ENCODE data around the gene SLX9. TPM values are rescaled to one million over a fixed set of nuclear protein-coding genes. Genes with fewer than 3 reads are reported as not detected.

Gene SLX9
- total RNA-seq, 1 experiment from 2014 or later, result 74.3 TPM

DNA sequence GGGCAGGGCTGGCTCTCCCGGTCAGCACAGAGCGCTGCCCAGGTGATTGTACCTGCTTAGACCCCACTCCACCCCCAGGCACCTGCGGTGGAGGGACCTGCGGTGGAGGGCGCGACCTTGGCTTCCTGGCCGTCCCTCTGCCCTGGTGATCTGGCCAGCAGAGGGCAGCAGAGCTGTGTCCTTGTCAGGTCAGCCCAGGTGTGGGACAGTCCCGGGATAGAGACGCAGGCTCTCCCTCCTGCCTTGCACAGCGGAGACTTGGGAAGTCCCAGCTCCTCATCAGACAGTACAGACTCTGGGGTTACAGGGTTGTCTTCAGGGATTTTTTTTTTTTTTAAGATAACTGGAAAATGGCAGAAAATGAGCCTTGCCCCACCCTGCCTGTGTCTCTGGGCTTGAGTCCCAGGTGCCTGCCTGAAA lies 10.0 kb downstream of the SLX9 start:
- peak; percentile 91 for DNase-seq
- Mint-ChIP-seq H3K4me1 (peaks cover 2 to 4% of the 10 kb centered on the region in 2 experiments; a peak in 3 of 4 replicates), H3K27ac (peak overlapping the region in 1 of 3 experiments; percentile 34; a peak in 1 of 7 replicates), H3K4me3 (no peak overlapping the region), H3K36me3 (ENCODE audit: insufficient read depth in 1 of 3, low read depth in 3 of 3) (peaks cover 17 to 36% (median 29%) of the 10 kb centered on the region in 3 experiments; a peak in 6 of 7 replicates), H3K27me3 (ENCODE audit: low read depth) (peaks cover 2% of the 10 kb centered on the region; the same call in 1 of the 2 replicates), H3K9me3 (no peaks in the 10 kb centered on the region)
- no peaks in the 10 kb centered on the region for H3K27me3 ChIP-seq (ENCODE audit: insufficient read depth, low read length)
- no peak overlapping the region for H2AFZ ChIP-seq (ENCODE audit: low read length)
- H2BK20ac ChIP-seq (ENCODE audit: low read depth, low read length, poor library complexity, severe bottlenecking), result no peak overlapping the region
- H3K79me1 ChIP-seq (ENCODE audit: insufficient read depth, low read depth, low read length, poor library complexity, severe bottlenecking), result peaks cover 3% of the 10 kb centered on the region
- no peak overlapping the region for H3K18ac ChIP-seq (ENCODE audit: insufficient read length, low read depth, low read length)
- no peaks in the 10 kb centered on the region for H4K20me1 ChIP-seq (ENCODE audit: control insufficient read depth, insufficient read depth, insufficient read length)
- no peak overlapping the region for H3K14ac ChIP-seq (ENCODE audit: insufficient read depth, low read length)
- H3K9me3 ChIP-seq (ENCODE audit: control insufficient read depth, low read depth, low read length), result no peaks in the 10 kb centered on the region
- H3K27ac ChIP-seq (ENCODE audit: insufficient read length, low read depth, low read length), result no peak overlapping the region
- peaks cover 38% of the 10 kb centered on the region; the same call in 1 of the 2 replicates for H3K79me2 ChIP-seq (ENCODE audit: insufficient read depth, low read length)
- WGBS (ENCODE audit: extremely low coverage, insufficient read length, low lambda C conversion rate), result no CpG with 5 or more reads among the region's 10 CpGs
- no peak overlapping the region for H3K23ac ChIP-seq (ENCODE audit: insufficient read length, low read depth, low read length)
- H3K4ac ChIP-seq (ENCODE audit: low read depth, low read length), result no peak overlapping the region
- no peak overlapping the region for H2BK15ac ChIP-seq (ENCODE audit: low read depth, low read length)
- H3K4me2 ChIP-seq (ENCODE audit: insufficient read depth, insufficient read length, low read length), result no peak overlapping the region
- H2BK12ac ChIP-seq (ENCODE audit: insufficient read length, low read depth, low read length), result no peak overlapping the region
- no peaks in the 10 kb centered on the region for H3K23me2 ChIP-seq (ENCODE audit: insufficient read length, low read depth, low read length, poor library complexity, severe bottlenecking)
- no peak overlapping the region for H2AK5ac ChIP-seq (ENCODE audit: insufficient read length, low read length)
- TF ChIP-seq, protein P1, sequence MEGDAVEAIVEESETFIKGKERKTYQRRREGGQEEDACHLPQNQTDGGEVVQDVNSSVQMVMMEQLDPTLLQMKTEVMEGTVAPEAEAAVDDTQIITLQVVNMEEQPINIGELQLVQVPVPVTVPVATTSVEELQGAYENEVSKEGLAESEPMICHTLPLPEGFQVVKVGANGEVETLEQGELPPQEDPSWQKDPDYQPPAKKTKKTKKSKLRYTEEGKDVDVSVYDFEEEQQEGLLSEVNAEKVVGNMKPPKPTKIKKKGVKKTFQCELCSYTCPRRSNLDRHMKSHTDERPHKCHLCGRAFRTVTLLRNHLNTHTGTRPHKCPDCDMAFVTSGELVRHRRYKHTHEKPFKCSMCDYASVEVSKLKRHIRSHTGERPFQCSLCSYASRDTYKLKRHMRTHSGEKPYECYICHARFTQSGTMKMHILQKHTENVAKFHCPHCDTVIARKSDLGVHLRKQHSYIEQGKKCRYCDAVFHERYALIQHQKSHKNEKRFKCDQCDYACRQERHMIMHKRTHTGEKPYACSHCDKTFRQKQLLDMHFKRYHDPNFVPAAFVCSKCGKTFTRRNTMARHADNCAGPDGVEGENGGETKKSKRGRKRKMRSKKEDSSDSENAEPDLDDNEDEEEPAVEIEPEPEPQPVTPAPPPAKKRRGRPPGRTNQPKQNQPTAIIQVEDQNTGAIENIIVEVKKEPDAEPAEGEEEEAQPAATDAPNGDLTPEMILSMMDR (conservative IDR thresholded peaks at IDR 0.05), result peak; percentile 97
- no peak overlapping the region for H3K56ac ChIP-seq (ENCODE audit: insufficient read length, low read depth, low read length)
- no peak overlapping the region for H3T11ph ChIP-seq (ENCODE audit: low read length)
- H3K9ac ChIP-seq (ENCODE audit: extremely low read depth, insufficient read length, low read length), result no peak overlapping the region
- H4K8ac ChIP-seq (replicated peaks; ENCODE audit: insufficient read length, low read depth, low read length), result no peak overlapping the region
- no peak overlapping the region for H4K91ac ChIP-seq (ENCODE audit: insufficient read length, low read depth, low read length)
- H4K5ac ChIP-seq (ENCODE audit: insufficient read length, low read depth, low read length), result no peak overlapping the region
- H3K4me1 ChIP-seq (ENCODE audit: insufficient read depth, low read length), result no peaks in the 10 kb centered on the region
- no peak overlapping the region for H2BK5ac ChIP-seq (ENCODE audit: insufficient read length, low read length)
- H2BK120ac ChIP-seq (ENCODE audit: low read depth, low read length, poor library complexity, severe bottlenecking), result no peak overlapping the region
